ENCODE results near the gene MMP28. TPM values are rescaled to one million over a fixed set of nuclear protein-coding genes. Genes with fewer than 3 reads are reported as not detected.

MMP28 gene
- total RNA-seq, 2 donors from 2014 or later = 8.3 to 15.2 TPM

DNA sequence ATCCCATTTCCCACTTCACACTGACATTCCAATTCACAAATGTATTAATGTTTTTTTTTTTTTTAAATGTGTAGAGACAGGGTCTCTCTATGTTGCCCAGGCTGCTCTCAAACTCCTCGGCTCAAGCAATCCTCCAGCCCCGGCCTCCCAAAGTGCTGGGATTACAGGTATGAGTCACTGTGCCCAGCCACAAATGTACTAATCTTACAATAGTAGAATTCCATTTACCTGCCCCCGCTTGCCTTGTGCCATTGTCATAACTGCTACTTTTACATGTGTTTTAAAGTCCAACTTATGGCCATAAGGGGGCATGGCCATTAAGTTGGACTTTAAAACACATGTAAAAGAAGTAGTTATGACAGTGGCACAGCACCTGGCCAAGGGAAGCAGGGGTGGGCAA is 4.6 kb downstream of the MMP28 start:
- H3K4me1 ChIP-seq = peaks cover 13% of the 10 kb centered on the region
- TF ChIP-seq POLR2A (IDR thresholded peaks at IDR 0.05) (no peak), CTCF (IDR thresholded peaks at IDR 0.05) (no peak)
- no peaks in the 10 kb centered on the region for H3K9me3 ChIP-seq
- DNase-seq = no peak
- no peak for ATAC-seq
- intact Hi-C loops (cut with DNase I) = no loop called here
- 89 to 96% methylated on average over 3 of the region's 3 CpGs for WGBS, 2 donors
- H3K27ac ChIP-seq = no peak overlapping the region
- no peaks in the 10 kb centered on the region for H3K27me3 ChIP-seq
- H3K4me3 ChIP-seq = no peak overlapping the region
- H3K36me3 ChIP-seq (replicated peaks in 1 of 2; ENCODE audit: insufficient read depth in 1 of 2, low read depth in 2 of 2) = no peaks in the 10 kb centered on the region

GRCh38 chr17:35788477-35789368 is 6.7 kb downstream of the MMP28 start:
- intact Hi-C loops (cut with DNase I) = no loop called here
- no peak overlapping the region for H3K27ac ChIP-seq
- no peak overlapping the region for H3K4me3 ChIP-seq
- H3K36me3 ChIP-seq (replicated peaks in 1 of 2; ENCODE audit: insufficient read depth in 1 of 2, low read depth in 2 of 2) = no peaks in the 10 kb centered on the region
- WGBS, 2 donors = 60 to 65% methylated on average over 2 of the region's 2 CpGs
- no peaks in the 10 kb centered on the region for H3K27me3 ChIP-seq
- ATAC-seq = peak; percentile 58
- no peak for TF ChIP-seq POLR2A (IDR thresholded peaks at IDR 0.05)
- no peak for TF ChIP-seq CTCF (IDR thresholded peaks at IDR 0.05)
- H3K4me1 ChIP-seq = peaks cover 12% of the 10 kb centered on the region
- peak in 1 of 4 donors; percentile 33 for DNase-seq
- no peaks in the 10 kb centered on the region for H3K9me3 ChIP-seq

GRCh38 chr17:35786941-35787432 is 8.5 kb downstream of the MMP28 start:
- no peak for ATAC-seq
- Histone ChIP-seq H3K27ac (no peak overlapping the region), H3K4me1 (peaks cover 26% of the 10 kb centered on the region), H3K36me3 (replicated peaks in 1 of 2; ENCODE audit: insufficient read depth in 1 of 2, low read depth in 2 of 2) (no peaks in the 10 kb centered on the region), H3K27me3 (no peaks in the 10 kb centered on the region), H3K4me3 (no peak overlapping the region), H3K9me3 (no peaks in the 10 kb centered on the region)
- DNase-seq = no peak
- 55 to 56% methylated on average over 3 of the region's 3 CpGs for WGBS, 2 donors
- intact Hi-C loops (cut with DNase I) = no loop called here
- TF ChIP-seq CTCF (IDR thresholded peaks at IDR 0.05) (no peak), POLR2A (IDR thresholded peaks at IDR 0.05) (no peak)

GRCh38 chr17:35784895-35785294 is 10.5 kb downstream of the MMP28 start:
- Histone ChIP-seq H3K9me3 (no peaks in the 10 kb centered on the region), H3K36me3 (replicated peaks in 1 of 2; ENCODE audit: insufficient read depth in 1 of 2, low read depth in 2 of 2) (no peaks in the 10 kb centered on the region), H3K4me3 (no peak overlapping the region), H3K4me1 (peaks cover 26% of the 10 kb centered on the region), H3K27me3 (no peaks in the 10 kb centered on the region), H3K27ac (no peak overlapping the region)
- TF ChIP-seq POLR2A (IDR thresholded peaks at IDR 0.05) (no peak), CTCF (IDR thresholded peaks at IDR 0.05) (no peak)
- intact Hi-C loops (cut with DNase I) = no loop called here
- DNase-seq = no peak
- no peak for ATAC-seq
- WGBS, 2 donors = 85 to 86% methylated on average over 2 of the region's 2 CpGs

Measured in body of pancreas (tissue), 4 donors.